ENCODE measurements around the gene KHDC1L. TPM values are rescaled to one million over a fixed set of nuclear protein-coding genes. Genes with fewer than 3 reads are reported as not detected.
A peak's percentile ranks its signal among the peaks of the same experiment; 100 is the strongest.

KHDC1L gene
- polyA plus RNA-seq, 1 of the 3 experiments (the other 2 are of a cell fraction) = 0.16 TPM

DNA sequence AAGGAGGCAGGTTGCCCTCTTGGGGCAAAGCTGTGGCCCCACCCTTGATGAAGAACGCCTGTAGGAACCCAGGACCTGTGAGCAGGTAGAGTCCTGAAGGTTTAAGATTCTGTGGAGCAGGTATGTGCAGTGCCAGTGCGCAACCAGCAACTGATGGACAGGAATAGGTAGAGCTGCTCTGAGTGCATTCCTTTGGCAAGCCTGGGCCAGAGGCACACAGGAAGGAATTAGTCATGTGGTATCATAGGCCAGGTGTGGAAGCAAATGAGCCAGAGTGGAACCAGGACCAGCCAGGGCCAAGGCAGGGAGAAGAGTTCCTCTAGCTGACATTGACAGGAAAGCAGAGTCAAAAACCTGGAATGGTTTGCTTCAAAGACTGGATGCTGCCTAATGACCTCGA, 39.1 kb upstream of the KHDC1L start:
- H3K9ac ChIP-seq = no peak overlapping the region
- ChIA-PET CTCF (no interaction called here), POLR2A (no interaction called here)
- H3K27ac ChIP-seq (ENCODE audit: low read depth in 2 of 2, low read length in 1 of 2) = no peak overlapping the region
- H3F3A ChIP-seq (replicated peaks; ENCODE audit: insufficient read depth) = peaks cover 6% of the 10 kb centered on the region
- H3K79me2 ChIP-seq (ENCODE audit: insufficient read depth) = peaks cover 12% of the 10 kb centered on the region; the same call in 1 of the 2 replicates
- 100% methylated on average over 3 of the region's 3 CpGs for WGBS (ENCODE audit: low lambda C conversion rate)
- no peak overlapping the region for H3K4me3 ChIP-seq (ENCODE audit: low read depth in 2 of 2, low read length in 1 of 2)
- H3K27me3 ChIP-seq (ENCODE audit: insufficient read depth) = no peaks in the 10 kb centered on the region
- no peak for DNase-seq
- no peaks in the 10 kb centered on the region for H4K20me1 ChIP-seq (ENCODE audit: insufficient read depth)
- H3K9me2 ChIP-seq = no peaks in the 10 kb centered on the region
- no peaks in the 10 kb centered on the region for H3K36me3 ChIP-seq (replicated peaks in 1 of 2; ENCODE audit: control insufficient read depth in 1 of 2, insufficient read depth in 2 of 2, low read length in 1 of 2)
- no peak for TF ChIP-seq RFX5 (IDR thresholded peaks at IDR 0.05; ENCODE audit: low read length)
- no peak for TF ChIP-seq TEAD4 (IDR thresholded peaks at IDR 0.05; ENCODE audit: borderline replicate concordance, insufficient read depth)
- no peak for TF ChIP-seq NFIC (IDR thresholded peaks at IDR 0.05; ENCODE audit: borderline replicate concordance)
- no peak for TF ChIP-seq JUND (IDR thresholded peaks at IDR 0.05)
- no peak for TF ChIP-seq RXRA (IDR thresholded peaks at IDR 0.05; ENCODE audit: borderline replicate concordance, low read depth)
- TF ChIP-seq, protein P1, sequence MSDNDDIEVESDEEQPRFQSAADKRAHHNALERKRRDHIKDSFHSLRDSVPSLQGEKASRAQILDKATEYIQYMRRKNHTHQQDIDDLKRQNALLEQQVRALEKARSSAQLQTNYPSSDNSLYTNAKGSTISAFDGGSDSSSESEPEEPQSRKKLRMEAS (IDR thresholded peaks at IDR 0.05; ENCODE audit: low read depth) = no peak
- TF ChIP-seq NRF1 (IDR thresholded peaks at IDR 0.05; ENCODE audit: low read depth, low read length) = no peak
- TF ChIP-seq POLR2AphosphoS5 (IDR thresholded peaks at IDR 0.05; ENCODE audit: low read depth, low read length) = no peak
- no peak for TF ChIP-seq TAF1 (IDR thresholded peaks at IDR 0.05; ENCODE audit: borderline replicate concordance, low read depth, low read length)
- no peak for TF ChIP-seq YY1 (IDR thresholded peaks at IDR 0.05; ENCODE audit: low read depth)
- TF ChIP-seq, protein P2, sequence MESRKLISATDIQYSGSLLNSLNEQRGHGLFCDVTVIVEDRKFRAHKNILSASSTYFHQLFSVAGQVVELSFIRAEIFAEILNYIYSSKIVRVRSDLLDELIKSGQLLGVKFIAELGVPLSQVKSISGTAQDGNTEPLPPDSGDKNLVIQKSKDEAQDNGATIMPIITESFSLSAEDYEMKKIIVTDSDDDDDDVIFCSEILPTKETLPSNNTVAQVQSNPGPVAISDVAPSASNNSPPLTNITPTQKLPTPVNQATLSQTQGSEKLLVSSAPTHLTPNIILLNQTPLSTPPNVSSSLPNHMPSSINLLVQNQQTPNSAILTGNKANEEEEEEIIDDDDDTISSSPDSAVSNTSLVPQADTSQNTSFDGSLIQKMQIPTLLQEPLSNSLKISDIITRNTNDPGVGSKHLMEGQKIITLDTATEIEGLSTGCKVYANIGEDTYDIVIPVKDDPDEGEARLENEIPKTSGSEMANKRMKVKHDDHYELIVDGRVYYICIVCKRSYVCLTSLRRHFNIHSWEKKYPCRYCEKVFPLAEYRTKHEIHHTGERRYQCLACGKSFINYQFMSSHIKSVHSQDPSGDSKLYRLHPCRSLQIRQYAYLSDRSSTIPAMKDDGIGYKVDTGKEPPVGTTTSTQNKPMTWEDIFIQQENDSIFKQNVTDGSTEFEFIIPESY (IDR thresholded peaks at IDR 0.05; ENCODE audit: borderline replicate concordance, low read depth) = no peak
- TF ChIP-seq, protein P3, sequence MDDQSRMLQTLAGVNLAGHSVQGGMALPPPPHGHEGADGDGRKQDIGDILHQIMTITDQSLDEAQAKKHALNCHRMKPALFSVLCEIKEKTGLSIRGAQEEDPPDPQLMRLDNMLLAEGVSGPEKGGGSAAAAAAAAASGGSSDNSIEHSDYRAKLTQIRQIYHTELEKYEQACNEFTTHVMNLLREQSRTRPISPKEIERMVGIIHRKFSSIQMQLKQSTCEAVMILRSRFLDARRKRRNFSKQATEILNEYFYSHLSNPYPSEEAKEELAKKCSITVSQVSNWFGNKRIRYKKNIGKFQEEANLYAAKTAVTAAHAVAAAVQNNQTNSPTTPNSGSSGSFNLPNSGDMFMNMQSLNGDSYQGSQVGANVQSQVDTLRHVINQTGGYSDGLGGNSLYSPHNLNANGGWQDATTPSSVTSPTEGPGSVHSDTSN (IDR thresholded peaks at IDR 0.05) = no peak
- no peak for TF ChIP-seq MXI1 (IDR thresholded peaks at IDR 0.05; ENCODE audit: low read depth, low read length)
- TF ChIP-seq GATA2 (CRISPR knock-in tag; IDR thresholded peaks at IDR 0.05) = no peak
- H3K4me2 ChIP-seq = no peak overlapping the region; the same call in 1 of the 2 replicates
- H3K9me3 ChIP-seq = no peaks in the 10 kb centered on the region
- H3K4me1 ChIP-seq (ENCODE audit: control insufficient read depth in 1 of 2, insufficient read depth in 2 of 2, low read depth in 1 of 2, low read length in 1 of 2) = peaks cover 0 to 9% of the 10 kb centered on the region in 2 experiments; a peak in 2 of 4 replicates
- H2AFZ ChIP-seq (ENCODE audit: low read depth) = no peak overlapping the region

DNA sequence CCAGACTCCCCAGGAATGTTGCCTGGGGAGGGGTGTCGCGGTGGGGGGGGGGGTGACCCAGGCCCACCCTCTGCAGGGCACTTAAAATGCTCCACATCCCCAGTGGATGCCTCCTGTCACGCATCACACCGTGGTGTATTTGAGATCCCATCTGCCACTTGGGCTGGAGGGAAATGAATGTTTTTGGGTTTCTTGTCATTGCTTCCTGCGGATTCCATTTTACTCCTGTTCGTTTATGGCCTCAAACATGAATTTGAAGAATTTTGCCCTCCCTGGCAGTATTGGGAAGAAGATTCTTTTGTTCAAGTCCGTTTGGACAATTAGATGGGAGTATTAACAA, 38.2 kb upstream of the KHDC1L start:
- Histone ChIP-seq H3K36me3 (replicated peaks in 1 of 2; ENCODE audit: control insufficient read depth in 1 of 2, insufficient read depth in 2 of 2, low read length in 1 of 2) (no peaks in the 10 kb centered on the region), H3F3A (replicated peaks; ENCODE audit: insufficient read depth) (peaks cover 6% of the 10 kb centered on the region), H3K4me2 (peak overlapping the region; percentile 94), H3K4me1 (ENCODE audit: control insufficient read depth in 1 of 2, insufficient read depth in 2 of 2, low read depth in 1 of 2, low read length in 1 of 2) (peaks cover 0 to 9% of the 10 kb centered on the region in 2 experiments; a peak in 2 of 4 replicates), H3K4me3 (ENCODE audit: low read depth in 2 of 2, low read length in 1 of 2) (peak overlapping the region; percentile 70 to 82), H3K9ac (peak overlapping the region; percentile 72), H2AFZ (ENCODE audit: low read depth) (peak overlapping the region; percentile 89), H3K9me2 (no peaks in the 10 kb centered on the region), H4K20me1 (ENCODE audit: insufficient read depth) (no peaks in the 10 kb centered on the region), H3K9me3 (no peaks in the 10 kb centered on the region), H3K79me2 (ENCODE audit: insufficient read depth) (peaks cover 12% of the 10 kb centered on the region; the same call in 1 of the 2 replicates), H3K27ac (ENCODE audit: low read depth in 2 of 2, low read length in 1 of 2) (peak overlapping the region in 1 of 2 experiments; percentile 62; a peak in 2 of 4 replicates), H3K27me3 (ENCODE audit: insufficient read depth) (no peaks in the 10 kb centered on the region)
- DNase-seq = no peak
- 48% methylated on average over 3 of the region's 7 CpGs for WGBS (ENCODE audit: low lambda C conversion rate)
- ChIA-PET POLR2A (interaction anchor here (1.0 kb wide), 1 partner anchor 43 kb away, joined by 3 read pairs; no protein-coding TSS in a partner anchor), CTCF (interaction anchor here (1.1 kb wide), 1 partner anchor 63 kb away, joined by 5 read pairs; no protein-coding TSS in a partner anchor)
- TF ChIP-seq, protein P4, sequence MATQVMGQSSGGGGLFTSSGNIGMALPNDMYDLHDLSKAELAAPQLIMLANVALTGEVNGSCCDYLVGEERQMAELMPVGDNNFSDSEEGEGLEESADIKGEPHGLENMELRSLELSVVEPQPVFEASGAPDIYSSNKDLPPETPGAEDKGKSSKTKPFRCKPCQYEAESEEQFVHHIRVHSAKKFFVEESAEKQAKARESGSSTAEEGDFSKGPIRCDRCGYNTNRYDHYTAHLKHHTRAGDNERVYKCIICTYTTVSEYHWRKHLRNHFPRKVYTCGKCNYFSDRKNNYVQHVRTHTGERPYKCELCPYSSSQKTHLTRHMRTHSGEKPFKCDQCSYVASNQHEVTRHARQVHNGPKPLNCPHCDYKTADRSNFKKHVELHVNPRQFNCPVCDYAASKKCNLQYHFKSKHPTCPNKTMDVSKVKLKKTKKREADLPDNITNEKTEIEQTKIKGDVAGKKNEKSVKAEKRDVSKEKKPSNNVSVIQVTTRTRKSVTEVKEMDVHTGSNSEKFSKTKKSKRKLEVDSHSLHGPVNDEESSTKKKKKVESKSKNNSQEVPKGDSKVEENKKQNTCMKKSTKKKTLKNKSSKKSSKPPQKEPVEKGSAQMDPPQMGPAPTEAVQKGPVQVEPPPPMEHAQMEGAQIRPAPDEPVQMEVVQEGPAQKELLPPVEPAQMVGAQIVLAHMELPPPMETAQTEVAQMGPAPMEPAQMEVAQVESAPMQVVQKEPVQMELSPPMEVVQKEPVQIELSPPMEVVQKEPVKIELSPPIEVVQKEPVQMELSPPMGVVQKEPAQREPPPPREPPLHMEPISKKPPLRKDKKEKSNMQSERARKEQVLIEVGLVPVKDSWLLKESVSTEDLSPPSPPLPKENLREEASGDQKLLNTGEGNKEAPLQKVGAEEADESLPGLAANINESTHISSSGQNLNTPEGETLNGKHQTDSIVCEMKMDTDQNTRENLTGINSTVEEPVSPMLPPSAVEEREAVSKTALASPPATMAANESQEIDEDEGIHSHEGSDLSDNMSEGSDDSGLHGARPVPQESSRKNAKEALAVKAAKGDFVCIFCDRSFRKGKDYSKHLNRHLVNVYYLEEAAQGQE (IDR thresholded peaks at IDR 0.05; ENCODE audit: low read depth, low read length) = no peak
